T-helper 2 cell treated with Interferon-gamma antibody and Interleukin-4, amounts not matched to agents 5 μg/mL and 100 μg/mL, for 36 hours (primary cell): ENCODE data around the gene CXCR4.

ENCODE experiments used
- DNase-seq: peaks from one replicate; pipeline ENCODE4 v3.0.0; 2021; ENCODE audit warnings: low spot score
- H3K27ac Mint-ChIP-seq: one replicate; pipeline ENCODE4 v1.8.0; 2021; ENCODE audit warnings: mild to moderate bottlenecking, mixed read lengths
- H3K27me3 Mint-ChIP-seq: one replicate; pipeline ENCODE4 v1.8.0; 2021; ENCODE audit warnings: low read depth, mixed read lengths
- H3K36me3 Mint-ChIP-seq: one replicate; pipeline ENCODE4 v1.8.0; 2021; ENCODE audit warnings: low read depth, mixed read lengths
- H3K4me1 Mint-ChIP-seq: one replicate; pipeline ENCODE4 v1.8.0; 2021; ENCODE audit warnings: low read depth, mixed read lengths
- H3K4me3 Mint-ChIP-seq: one replicate; pipeline ENCODE4 v1.8.0; 2022; ENCODE audit warnings: mild to moderate bottlenecking, moderate library complexity, mixed read lengths
- H3K9me3 Mint-ChIP-seq: one replicate; pipeline ENCODE4 v1.8.0; 2021; ENCODE audit warnings: mixed read lengths

Gene CXCR4

GRCh38 chr2:136135921-136136906 lies 18.3 kb upstream of the CXCR4 start:
- Mint-ChIP-seq H3K27me3 (peaks cover 44% of the 10 kb centered on the region), H3K4me3 (peak overlapping the region; percentile 49), H3K36me3 (no peaks in the 10 kb centered on the region), H3K27ac (peak overlapping the region; percentile 66), H3K9me3 (no peaks in the 10 kb centered on the region), H3K4me1 (peaks cover 73% of the 10 kb centered on the region)
- DNase-seq, result peak; percentile 33

DNA sequence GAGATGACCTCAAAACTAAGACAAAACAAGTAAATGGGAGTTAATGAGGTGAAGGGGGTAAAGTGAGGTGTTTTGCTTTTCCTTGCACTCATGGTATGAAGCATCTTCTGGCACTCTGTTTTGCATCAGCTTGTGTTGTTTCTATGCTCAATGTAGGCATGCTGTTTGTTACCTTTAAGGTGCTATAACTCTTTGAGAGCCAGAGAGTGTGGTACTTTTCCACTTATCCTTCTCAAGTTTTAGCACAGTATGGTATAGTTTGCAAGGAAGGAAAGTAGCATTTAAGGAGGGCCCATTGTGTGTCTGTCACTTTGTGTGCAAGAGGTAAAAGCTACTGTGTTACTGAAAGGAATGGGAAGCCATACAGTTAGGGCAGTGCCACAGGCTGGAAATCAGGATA lies 17.5 kb upstream of the CXCR4 start:
- peaks cover 81% of the 10 kb centered on the region for H3K4me1 Mint-ChIP-seq
- peak overlapping the region; percentile 15 for H3K27ac Mint-ChIP-seq
- H3K4me3 Mint-ChIP-seq, result peak overlapping the region; percentile 49
- H3K27me3 Mint-ChIP-seq, result peaks cover 37% of the 10 kb centered on the region
- no peaks in the 10 kb centered on the region for H3K9me3 Mint-ChIP-seq
- DNase-seq, result no peak
- no peaks in the 10 kb centered on the region for H3K36me3 Mint-ChIP-seq

GRCh38 chr2:136134126-136134525 lies 16.2 kb upstream of the CXCR4 start:
- DNase-seq, result peak; percentile 77
- Mint-ChIP-seq H3K9me3 (no peaks in the 10 kb centered on the region), H3K36me3 (no peaks in the 10 kb centered on the region), H3K4me3 (peak overlapping the region; percentile 69), H3K27me3 (peaks cover 29% of the 10 kb centered on the region), H3K4me1 (peaks cover 88% of the 10 kb centered on the region), H3K27ac (peak overlapping the region; percentile 81)

- no peaks in the 10 kb centered on the region for H3K36me3 Mint-ChIP-seq
- H3K27me3 Mint-ChIP-seq, result peaks cover 29% of the 10 kb centered on the region
- DNase-seq, result no peak
- peak overlapping the region; percentile 69 for H3K4me3 Mint-ChIP-seq
- H3K4me1 Mint-ChIP-seq, result peaks cover 90% of the 10 kb centered on the region
- H3K9me3 Mint-ChIP-seq, result no peaks in the 10 kb centered on the region
- peak overlapping the region; percentile 81 for H3K27ac Mint-ChIP-seq
These were observed 15.6 kb upstream of the CXCR4 start for GRCh38 chr2:136133586-136133985.

- Mint-ChIP-seq H3K9me3 (no peaks in the 10 kb centered on the region), H3K27ac (peak overlapping the region; percentile 94), H3K36me3 (no peaks in the 10 kb centered on the region), H3K27me3 (peaks cover 28% of the 10 kb centered on the region), H3K4me1 (peaks cover 93% of the 10 kb centered on the region), H3K4me3 (peak overlapping the region; percentile 69)
- no peak for DNase-seq
These were observed 15.2 kb upstream of the CXCR4 start for GRCh38 chr2:136133176-136133575.

GRCh38 chr2:136132825-136133155 lies 14.8 kb upstream of the CXCR4 start:
- Mint-ChIP-seq H3K36me3 (no peaks in the 10 kb centered on the region), H3K4me3 (peak overlapping the region; percentile 69), H3K9me3 (no peaks in the 10 kb centered on the region), H3K4me1 (peaks cover 92% of the 10 kb centered on the region), H3K27me3 (peaks cover 25% of the 10 kb centered on the region), H3K27ac (peak overlapping the region; percentile 94)
- no peak for DNase-seq

GRCh38 chr2:136131961-136132824 lies 14.2 kb upstream of the CXCR4 start:
- H3K4me3 Mint-ChIP-seq, result peak overlapping the region; percentile 69
- peak; percentile 77 for DNase-seq
- no peaks in the 10 kb centered on the region for H3K36me3 Mint-ChIP-seq

GRCh38 chr2:136131484-136131960 lies 13.6 kb upstream of the CXCR4 start:
- peak; percentile 51 for DNase-seq
- Mint-ChIP-seq H3K4me1 (peaks cover 83% of the 10 kb centered on the region), H3K4me3 (peak overlapping the region; percentile 69), H3K27me3 (peaks cover 22% of the 10 kb centered on the region), H3K27ac (peak overlapping the region; percentile 94), H3K9me3 (no peaks in the 10 kb centered on the region), H3K36me3 (no peaks in the 10 kb centered on the region)

More at GRCh38 chr2:136131961-136132824, 14.2 kb upstream of the CXCR4 start:
- Mint-ChIP-seq H3K9me3 (no peaks in the 10 kb centered on the region), H3K4me1 (peaks cover 88% of the 10 kb centered on the region), H3K27me3 (peaks cover 22% of the 10 kb centered on the region), H3K27ac (peak overlapping the region; percentile 94)

- Mint-ChIP-seq H3K27me3 (peaks cover 26% of the 10 kb centered on the region), H3K4me1 (peaks cover 74% of the 10 kb centered on the region), H3K4me3 (peak overlapping the region; percentile 55), H3K36me3 (no peaks in the 10 kb centered on the region), H3K27ac (peak overlapping the region; percentile 94), H3K9me3 (no peaks in the 10 kb centered on the region)
- DNase-seq, result no peak
These were observed 12.6 kb upstream of the CXCR4 start for GRCh38 chr2:136130511-136130910.

- Mint-ChIP-seq H3K36me3 (no peaks in the 10 kb centered on the region), H3K4me3 (peak overlapping the region; percentile 72), H3K27me3 (peaks cover 25% of the 10 kb centered on the region), H3K9me3 (no peaks in the 10 kb centered on the region), H3K4me1 (peaks cover 72% of the 10 kb centered on the region), H3K27ac (peak overlapping the region; percentile 85)
- no peak for DNase-seq
These were observed 12.1 kb upstream of the CXCR4 start for GRCh38 chr2:136130045-136130444.

DNA sequence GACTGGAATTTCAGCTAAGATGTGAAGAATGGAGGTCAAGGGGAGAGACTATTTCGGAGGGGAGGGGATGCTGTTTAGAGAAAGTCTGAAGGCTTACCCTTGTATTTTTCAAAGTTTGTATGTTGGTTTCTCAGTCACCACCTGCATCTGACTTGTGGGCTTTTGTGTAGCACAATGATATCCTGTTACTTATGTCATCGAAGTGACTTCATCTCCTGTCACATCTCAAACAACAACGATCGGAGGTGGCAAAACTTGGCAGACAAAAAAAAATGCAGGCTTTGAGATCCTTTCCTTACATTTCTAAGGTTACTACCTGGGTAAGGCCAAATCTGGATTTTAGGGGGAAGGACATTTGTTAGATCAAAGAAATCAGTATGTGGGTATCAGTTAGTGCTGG lies 11.7 kb upstream of the CXCR4 start:
- peak overlapping the region; percentile 72 for H3K4me3 Mint-ChIP-seq
- DNase-seq, result peak; percentile 25

DNA sequence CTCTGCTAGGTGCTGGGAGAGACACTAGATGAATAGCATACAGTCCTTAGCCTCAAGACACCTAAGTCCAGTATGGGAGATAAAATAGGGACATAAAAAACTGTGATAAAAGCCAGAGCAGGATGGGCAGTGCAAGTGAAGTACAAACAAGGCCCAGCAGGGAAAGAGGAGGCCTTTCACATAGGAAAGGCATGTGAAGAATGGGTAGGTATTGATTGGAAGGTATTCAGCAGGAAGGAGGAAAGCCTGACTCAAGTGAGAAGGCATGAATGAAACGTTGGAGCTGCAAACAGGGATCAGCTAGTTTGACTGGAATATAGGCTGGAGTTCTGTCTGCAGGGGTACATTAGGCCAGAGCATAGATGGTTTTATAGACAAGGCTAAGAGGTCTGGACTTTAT lies 11.0 kb upstream of the CXCR4 start:
- H3K27me3 Mint-ChIP-seq, result peaks cover 28% of the 10 kb centered on the region

More for the DNA sequence above, 11.7 kb upstream of the CXCR4 start:
- peaks cover 71% of the 10 kb centered on the region for H3K4me1 Mint-ChIP-seq
- H3K27me3 Mint-ChIP-seq, result peaks cover 28% of the 10 kb centered on the region
- no peaks in the 10 kb centered on the region for H3K36me3 Mint-ChIP-seq
- H3K9me3 Mint-ChIP-seq, result no peaks in the 10 kb centered on the region
- H3K27ac Mint-ChIP-seq, result peak overlapping the region; percentile 85

GRCh38 chr2:136128366-136128765 lies 10.4 kb upstream of the CXCR4 start:
- Mint-ChIP-seq H3K27me3 (peaks cover 30% of the 10 kb centered on the region), H3K36me3 (no peaks in the 10 kb centered on the region), H3K9me3 (no peaks in the 10 kb centered on the region), H3K4me1 (peaks cover 70% of the 10 kb centered on the region), H3K4me3 (no peak overlapping the region), H3K27ac (peak overlapping the region; percentile 85)
- no peak for DNase-seq

More for the DNA sequence above, 11.0 kb upstream of the CXCR4 start:
- no peaks in the 10 kb centered on the region for H3K36me3 Mint-ChIP-seq
- peak overlapping the region; percentile 31 for H3K4me3 Mint-ChIP-seq
- DNase-seq, result no peak
- peaks cover 71% of the 10 kb centered on the region for H3K4me1 Mint-ChIP-seq
- H3K9me3 Mint-ChIP-seq, result no peaks in the 10 kb centered on the region
- H3K27ac Mint-ChIP-seq, result peak overlapping the region; percentile 85

- no peak for DNase-seq
- Mint-ChIP-seq H3K27ac (no peak overlapping the region), H3K9me3 (no peaks in the 10 kb centered on the region), H3K4me1 (peaks cover 62% of the 10 kb centered on the region), H3K27me3 (peaks cover 38% of the 10 kb centered on the region), H3K36me3 (no peaks in the 10 kb centered on the region), H3K4me3 (no peak overlapping the region)
These were observed 9.4 kb upstream of the CXCR4 start for GRCh38 chr2:136127356-136127755.
